Gastrocnemius medialis (tissue), 4 donors: ENCODE measurements around the gene WDR7.

Source experiments
- CTCF ChIP-seq, 5 experiments: fragments of 450-650 bp in 3 of 5; fragments of 200-600 bp in 2 of 5; sonication (generic) in 2 of 5; IDR thresholded peaks in 4 of 5; conservative IDR thresholded peaks in 1 of 5; 1 replicate in 4 of 5; 2 replicates in 1 of 5; pipeline ENCODE4 v1.5.1; 2016 to 2019; ENCODE audit warnings: antibody characterized with exemption in 5 of 5, mild to moderate bottlenecking in 3 of 5, moderate library complexity in 3 of 5
- POLR2A ChIP-seq, 2 donors: fragments of 450-650 bp; IDR thresholded peaks; one replicate each; pipeline ENCODE4 v1.6.1; 2017; ENCODE audit warnings: antibody characterized with exemption in 2 of 2, mild to moderate bottlenecking in 2 of 2, moderate library complexity in 2 of 2

GRCh38 chr18:57018845-57019244 is 367.7 kb downstream of the WDR7 start:
- TF ChIP-seq CTCF (IDR thresholded peaks at IDR 0.05 in 4 of 5, conservative IDR thresholded peaks at IDR 0.05 in 1 of 5), result no peak
- no peak for TF ChIP-seq POLR2A (IDR thresholded peaks at IDR 0.05)
